Stimulated activated CD4-positive, alpha-beta T cell treated with anti-CD3 and anti-CD28 coated beads, Interleukin-12 subunit alpha, Interleukin-12 subunit beta, amount 100 ng/mL, for 4 hours (primary cell): ENCODE measurements around the gene RNU6-8.

Experiments
- DNase-seq: peaks from one replicate; pipeline ENCODE4 v3.0.0-alpha.2; 2020

Gene RNU6-8

DNA sequence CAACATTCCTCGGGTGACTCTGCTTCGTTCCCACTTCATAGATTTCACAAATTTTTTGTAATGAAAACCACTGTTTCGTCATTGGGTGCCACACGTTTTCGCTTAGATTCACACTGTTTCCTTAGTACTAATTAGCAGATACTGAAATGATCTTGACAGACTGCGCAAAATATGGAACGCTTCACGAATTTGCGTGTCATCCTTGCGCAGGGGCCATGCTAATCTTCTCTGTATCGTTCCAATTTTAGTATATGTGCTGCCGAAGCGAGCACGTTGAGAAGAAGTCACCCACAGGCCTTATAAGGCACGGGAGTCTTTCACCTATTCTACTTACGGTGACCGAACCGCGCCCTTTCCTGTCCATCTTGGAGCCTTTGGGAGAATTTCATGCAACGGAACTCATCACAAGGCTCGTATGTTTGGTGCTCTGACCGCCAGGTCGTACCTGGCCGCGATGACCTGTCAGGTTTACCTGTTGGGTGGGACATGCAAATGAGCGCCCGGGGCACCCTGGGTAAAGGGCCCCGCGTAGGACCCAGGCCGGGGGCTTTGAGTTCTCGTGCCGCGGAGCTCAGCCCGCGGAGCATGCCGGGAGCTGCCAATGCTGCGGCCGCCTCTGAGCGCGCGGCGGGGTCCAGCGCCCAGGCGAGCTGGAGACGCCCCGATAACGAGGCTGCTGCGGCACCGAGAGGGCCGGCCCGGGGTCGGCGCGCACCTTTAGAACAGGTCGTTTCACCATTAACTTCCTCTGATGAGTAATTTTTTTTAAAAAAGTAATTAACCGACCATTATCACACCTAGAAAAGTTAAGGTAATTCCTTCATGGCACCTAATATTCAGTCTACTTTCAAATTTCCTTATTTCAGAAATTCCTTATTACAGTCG is at the start of gene RNU6-8:
Gene RNU6-8 (minus strand): TSS at position 272 of the 885 bp plus-strand sequence.
- peak; percentile 84 for DNase-seq

DNA sequence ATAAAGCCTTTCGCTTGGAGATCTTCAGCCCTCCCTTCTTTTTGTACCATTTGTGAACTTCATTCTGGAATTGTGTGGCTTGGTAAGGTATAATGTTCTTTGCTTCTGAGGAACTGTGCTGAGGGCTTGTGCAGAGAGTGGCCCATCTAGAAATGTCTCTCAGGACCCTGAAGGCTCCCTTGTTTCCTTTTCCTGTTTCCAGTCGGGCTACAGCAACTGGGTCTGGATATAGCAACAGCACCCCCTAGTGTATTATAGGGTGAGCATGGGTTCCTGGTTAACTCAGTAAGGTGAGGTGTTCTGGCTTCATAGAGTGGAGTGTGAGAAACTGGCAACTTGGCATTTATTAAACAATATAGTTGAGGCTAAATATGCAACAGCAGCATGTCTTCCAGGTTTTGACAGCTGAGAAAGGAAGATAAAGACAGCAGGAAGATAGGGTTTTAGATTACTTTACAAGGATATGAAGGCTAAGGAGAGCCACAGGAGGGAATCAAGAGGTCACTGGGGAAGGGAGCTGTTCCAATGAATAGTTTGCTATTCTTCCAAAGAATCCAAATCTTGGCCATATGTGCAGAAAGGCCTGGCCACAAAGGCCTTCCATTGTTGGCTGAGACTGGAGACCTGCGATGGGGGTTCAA is 49.1 kb upstream of the RNU6-8 start:
- DNase-seq: peak; percentile 17

DNA sequence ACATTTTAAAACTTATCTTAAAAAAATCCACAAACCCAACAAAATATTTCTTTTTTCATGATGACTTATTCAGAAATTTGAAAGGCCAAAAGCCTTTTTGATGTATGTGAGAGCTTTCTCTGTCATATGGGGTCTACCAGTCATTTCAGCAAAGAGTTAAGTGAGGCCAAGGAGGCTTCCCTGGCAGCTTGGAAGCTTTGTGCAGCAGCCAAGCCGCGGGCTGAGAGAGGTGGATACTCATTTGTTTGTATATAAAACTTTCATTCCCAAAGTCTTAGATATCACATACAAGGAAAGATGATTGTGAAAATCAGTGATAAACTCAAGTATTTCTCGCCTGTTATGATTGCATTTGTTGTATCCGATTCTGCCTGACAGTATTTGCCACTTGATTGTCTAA is 48.5 kb upstream of the RNU6-8 start:
- no peak for DNase-seq

DNA sequence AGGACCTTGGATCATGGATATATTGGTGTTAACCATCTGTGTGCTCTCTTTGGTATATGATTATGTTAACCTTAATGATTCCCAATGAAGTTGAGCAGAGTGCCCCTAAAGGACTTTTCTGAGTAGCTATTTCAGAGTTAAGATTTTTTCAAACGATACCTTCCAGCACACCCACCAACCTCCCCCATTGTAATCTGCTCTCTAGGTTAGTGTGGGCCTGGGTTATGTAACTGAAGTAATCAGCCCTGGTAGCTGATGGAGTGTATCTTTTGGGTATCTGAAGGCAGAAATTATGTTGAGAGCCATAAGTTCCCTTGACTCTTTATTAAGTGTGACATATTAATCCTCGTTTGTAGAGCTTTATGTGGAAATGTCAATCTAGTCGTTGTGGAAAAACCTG is 47.6 kb upstream of the RNU6-8 start:
- no peak for DNase-seq

GRCh38 chr14:32249780-32250179 is 46.7 kb upstream of the RNU6-8 start:
- DNase-seq: no peak

GRCh38 chr14:32249371-32249770 is 46.3 kb upstream of the RNU6-8 start:
- no peak for DNase-seq

DNA sequence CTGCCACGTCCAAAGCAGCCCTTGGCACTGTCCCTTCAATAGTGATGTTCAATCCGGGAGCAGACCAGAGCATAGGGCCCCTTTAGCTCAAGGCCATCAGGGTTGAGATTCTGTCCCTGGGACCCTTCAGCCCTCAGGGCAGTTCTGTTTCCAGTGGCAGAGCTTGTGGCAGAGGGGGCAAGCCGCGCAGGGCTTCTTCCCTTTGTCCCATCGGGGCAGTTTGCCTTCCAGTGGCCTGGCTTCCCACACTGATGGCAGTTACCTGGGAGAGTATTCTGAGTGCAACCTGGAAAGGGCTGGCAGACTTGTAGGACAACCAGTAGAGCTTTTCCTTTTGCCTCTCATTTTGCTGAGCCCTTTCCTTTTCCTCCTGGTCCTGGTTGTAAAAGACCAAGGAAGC is 43.7 kb upstream of the RNU6-8 start:
- no peak for DNase-seq

DNA sequence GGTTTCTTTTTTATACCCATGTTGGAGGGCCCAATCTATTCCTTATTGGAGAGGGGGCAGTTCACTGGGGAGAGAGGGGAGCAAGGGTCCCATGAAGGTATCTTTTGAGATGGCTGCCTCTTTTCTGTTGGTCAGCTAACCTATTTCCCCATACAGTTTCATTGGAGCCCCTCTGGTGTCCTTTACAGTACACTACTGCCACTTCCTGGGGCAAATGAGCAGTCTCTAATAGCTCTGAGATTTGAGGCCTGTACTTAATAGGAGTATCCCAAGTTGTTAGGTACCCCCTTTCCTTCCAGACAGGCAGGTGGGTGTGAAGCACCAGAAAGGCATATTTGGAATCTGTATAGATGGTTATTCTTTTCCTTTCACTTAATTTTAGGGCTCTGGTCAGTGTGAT is 41.3 kb upstream of the RNU6-8 start:
- no peak for DNase-seq

DNA sequence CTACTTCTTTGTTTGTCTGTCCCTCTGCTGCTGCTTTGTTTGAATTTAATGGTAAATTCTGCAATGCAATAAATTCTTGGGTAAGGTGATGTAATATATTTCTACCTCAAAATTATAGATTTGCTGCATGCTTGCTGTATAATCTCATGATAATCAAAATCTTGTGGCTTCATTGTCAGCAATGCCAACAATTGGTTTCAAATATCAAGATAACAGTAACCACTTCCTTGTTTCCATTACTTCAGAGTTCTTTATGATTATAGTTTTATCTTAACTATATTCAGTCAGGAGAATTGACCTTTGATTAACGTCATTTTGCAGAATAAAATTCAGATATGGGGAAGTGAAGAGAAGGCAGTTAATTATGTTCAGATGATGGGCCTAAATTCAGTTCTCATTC is 30.2 kb upstream of the RNU6-8 start:
- DNase-seq: no peak

DNA sequence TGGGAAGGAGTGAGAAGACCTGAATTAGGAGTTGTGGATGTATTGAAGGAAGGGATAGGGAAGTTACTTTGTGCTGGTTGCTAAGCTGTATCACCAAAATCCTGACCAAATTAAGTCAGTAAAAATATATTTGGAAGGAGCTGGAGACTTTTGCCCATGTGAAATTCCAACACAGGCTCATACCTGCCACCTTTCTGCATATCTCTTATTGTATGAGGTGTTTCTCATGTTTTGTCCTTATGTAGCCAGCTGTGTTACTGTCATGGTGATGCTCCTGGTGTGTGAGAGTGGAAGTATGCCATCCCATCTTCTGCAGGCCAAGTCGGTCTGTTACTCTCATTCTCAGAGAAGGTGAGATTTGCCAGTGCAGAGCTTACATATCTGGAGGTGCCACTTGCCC is 29.4 kb upstream of the RNU6-8 start:
- DNase-seq: no peak

DNA sequence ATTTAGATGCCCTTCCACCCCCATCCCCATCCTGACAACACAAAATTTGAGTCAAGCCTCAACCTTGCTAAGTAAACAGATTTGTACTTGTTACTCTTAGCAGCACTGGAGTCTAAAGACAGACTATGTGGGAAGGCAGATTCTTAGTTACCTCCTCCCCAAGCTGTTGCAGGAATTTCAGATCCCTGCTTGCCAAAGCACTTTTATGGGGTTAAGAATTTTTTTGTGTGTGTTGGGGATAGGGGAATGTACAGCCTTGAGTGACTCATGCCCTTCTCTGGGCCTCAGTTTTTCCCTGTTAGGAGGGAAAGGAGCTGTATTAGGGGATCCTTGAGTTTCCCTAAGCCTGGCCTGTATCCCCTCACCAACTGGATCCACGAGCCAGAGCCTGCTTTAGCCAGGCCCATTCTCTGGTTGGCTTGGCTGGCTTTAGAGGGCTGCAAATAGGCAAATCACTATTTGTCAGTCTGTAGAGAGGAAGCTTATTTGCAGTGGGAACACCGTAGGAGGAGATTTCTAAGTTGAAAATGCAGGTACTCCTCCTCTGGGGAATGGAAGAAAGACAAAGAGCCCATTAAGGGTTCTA is 27.7 kb upstream of the RNU6-8 start:
- DNase-seq: no peak

GRCh38 chr14:32230181-32230580 is 27.1 kb upstream of the RNU6-8 start:
- no peak for DNase-seq

- no peak for DNase-seq
Observed at GRCh38 chr14:32226056-32226455, 23.0 kb upstream of the RNU6-8 start.

DNA sequence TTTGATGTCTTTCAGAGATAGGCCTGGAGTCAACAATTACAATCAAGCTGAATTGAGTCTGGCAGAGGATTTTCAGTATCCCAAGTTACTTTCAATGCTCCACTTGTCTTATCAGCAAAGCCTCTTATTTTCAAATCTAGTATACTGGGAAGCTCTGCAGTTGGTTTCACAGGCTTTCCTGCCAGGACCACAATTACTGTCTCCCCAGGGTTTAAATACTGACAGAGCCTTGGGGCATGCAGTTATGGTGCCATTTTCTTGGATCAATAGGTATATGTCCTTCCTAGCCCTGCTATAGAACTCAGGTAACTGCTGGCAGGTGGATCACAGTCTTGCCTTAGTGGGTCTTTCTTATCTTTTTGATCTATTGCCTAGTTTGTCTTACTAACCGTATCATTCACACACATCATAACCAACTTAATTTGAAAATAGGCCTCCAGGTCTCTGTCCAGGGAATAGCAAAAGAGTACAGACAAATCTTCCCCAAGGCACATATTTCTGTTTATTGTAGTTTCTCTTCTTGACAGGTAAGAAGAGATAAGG is 22.4 kb upstream of the RNU6-8 start:
- no peak for DNase-seq

DNA sequence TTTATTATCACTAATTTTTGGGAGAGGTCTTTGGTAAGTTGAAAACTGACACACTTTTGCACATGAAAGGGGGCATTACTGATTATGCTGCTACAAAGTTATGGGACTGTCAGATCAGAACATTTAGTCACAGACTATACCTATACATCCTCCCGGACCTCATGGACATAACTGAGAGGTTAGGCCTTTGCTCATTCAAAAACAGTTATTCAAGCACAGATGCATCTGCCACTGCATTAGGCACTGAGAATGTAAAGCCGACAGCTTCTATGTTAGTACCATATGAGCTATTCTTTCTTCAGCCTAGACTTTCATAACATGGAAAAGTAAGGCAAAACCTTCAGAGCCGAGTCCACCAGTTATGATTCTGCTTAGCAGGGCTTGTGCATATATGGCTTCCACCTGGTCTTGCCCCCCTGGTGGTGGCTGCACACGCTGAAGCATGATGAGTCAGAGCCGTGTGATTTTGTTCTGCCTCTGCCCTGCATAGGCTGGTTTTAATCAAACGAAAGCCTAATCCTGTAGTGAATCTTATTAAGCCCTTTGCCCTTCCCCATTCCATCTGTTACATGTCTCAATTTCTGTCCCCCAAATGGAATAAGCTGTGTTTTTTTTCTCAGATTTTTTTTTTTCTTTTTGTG is 21.8 kb upstream of the RNU6-8 start:
- DNase-seq: no peak

GRCh38 chr14:32217301-32217700 is 14.2 kb upstream of the RNU6-8 start:
- DNase-seq: no peak

DNA sequence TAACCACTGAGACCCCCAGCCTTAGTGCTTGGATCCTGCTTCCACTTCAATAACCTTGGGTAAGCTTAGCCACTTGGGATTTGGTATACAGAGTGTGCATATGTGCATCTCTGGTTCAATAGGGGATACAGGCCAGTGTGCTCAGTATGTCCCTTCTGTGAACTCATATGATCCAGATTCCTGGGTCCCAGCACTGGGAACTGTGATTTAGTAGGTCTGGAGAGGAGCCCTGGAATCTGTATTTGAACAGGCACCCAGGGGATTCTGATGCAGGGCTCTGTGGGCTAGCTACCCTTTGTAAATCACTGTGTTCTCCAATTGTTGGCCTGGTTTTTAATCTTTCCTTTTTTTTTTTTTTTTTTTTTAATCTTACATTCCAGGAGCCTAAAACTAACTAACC is 9.8 kb upstream of the RNU6-8 start:
- no peak for DNase-seq

GRCh38 chr14:32211068-32211404 is 8.0 kb upstream of the RNU6-8 start:
- no peak for DNase-seq

DNA sequence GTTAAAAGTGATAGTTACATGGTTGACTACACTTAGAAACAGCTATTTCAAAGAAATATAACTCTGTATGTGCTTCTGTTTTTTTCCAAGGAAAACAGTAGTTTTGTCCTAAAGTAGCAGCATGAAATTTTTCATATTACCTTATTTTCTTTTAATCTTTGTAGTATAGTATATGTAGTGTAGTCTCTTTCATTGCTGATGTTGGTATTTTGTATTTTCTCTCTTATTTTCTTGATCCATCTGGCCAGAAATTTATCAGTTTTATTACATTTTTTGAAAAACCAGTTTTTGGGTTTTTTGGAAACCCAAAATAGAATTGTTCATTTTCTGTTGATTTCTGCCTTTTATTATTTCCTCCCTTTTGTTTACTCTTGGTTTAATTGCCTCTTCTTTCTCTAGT is 6.4 kb upstream of the RNU6-8 start:
- no peak for DNase-seq

DNA sequence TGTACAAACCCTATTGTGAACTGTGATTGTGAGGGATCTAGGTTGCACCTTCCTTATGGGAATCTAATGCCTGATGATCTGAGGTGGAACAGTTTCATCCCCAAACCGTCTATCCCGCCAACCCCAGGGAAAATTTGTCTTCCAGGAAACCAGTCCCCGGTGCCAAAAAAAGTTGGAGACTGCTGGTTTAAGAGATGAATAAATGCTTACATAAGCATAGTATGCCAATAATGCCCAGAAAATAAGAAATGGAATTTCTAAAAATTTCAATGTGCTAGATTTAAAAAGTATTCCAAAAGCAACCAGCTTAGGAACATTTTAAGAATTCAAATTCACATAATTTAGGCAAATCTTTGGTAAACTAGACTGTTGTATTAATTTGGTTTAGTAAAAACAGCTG is 5.4 kb upstream of the RNU6-8 start:
- DNase-seq: no peak

GRCh38 chr14:32206552-32206951 is 3.5 kb upstream of the RNU6-8 start:
- no peak for DNase-seq

DNA sequence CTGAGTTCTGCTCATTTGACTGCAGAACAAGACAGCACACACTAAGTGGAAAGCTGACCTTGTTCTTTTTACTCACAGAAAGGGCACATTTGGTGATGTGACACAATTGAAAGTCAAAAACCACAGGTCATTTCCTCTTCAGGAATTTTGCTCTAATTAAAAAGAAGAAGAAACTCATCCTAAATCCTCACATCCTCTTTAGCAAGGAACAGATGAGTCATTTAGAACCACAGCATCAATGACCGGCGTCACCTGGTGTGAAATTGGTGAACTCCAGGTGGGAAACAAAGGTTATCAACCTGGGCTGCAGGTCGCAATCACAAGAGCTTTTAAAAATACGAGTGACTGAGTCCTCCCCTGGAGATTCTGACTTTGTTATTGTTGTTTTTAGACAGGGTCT is 2.9 kb upstream of the RNU6-8 start:
- no peak for DNase-seq

DNA sequence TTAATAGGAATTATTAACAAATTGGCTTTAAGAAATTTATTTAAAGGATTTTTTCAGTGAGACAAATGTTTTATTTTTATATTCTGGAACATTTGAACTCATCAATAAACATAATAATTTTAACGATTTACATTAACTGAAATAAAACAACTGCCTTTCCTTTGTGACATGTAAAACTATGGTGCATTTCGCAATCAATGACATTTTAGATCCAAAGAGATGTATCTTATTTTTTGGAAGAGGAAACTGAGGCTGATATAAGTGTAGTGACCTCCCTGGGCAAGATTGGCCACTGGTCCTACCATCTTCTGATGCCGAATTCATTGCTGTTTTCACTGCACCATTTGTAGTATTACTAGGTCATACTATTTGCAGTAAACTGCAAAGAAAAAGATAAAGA is 2.5 kb upstream of the RNU6-8 start:
- DNase-seq: no peak

DNA sequence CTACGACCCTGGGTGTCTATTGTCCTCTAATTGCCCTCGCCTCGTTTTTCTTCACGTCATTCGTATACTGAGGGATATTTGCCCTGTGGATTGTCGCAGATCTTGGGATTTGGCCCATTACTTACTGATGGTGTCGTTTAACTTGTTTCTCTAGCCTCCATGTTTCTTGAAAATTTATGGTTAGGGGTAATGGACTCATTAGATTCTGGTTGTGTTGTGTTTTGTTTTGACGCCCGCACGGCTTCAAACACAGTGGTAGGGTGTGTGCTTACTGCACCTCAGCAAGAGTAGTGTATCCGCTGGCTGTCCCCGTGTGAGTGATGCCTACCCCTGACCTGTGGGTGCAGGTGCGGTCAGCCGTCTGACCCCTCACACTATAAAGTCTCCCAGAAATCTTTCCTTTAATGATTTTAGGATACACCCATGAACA is 874 bp upstream of the RNU6-8 start:
- DNase-seq: no peak
